Urinary bladder (tissue), 4 donors: ENCODE results near the gene CCDC7. TPM values are rescaled to one million over a fixed set of nuclear protein-coding genes. Genes with fewer than 3 reads are reported as not detected.
"Not testable (repeated sequence)": the region's sequence is repeated elsewhere in the genome, so short reads cannot be mapped to it uniquely, and the experiment has no call there.

Source experiments
- DNase-seq: peaks from one replicate; pipeline ENCODE4 v3.0.0-alpha.2; 2015; ENCODE audit errors: extremely low spot score
- H3K27ac ChIP-seq: one replicate; pipeline ENCODE4 v1.5.1; 2013; ENCODE audit warnings: low read depth, mild to moderate bottlenecking, moderate library complexity
- H3K36me3 ChIP-seq: one replicate; pipeline ENCODE4 v1.6.1; 2013; ENCODE audit warnings: mild to moderate bottlenecking, moderate library complexity; ENCODE audit not compliant: insufficient read depth
- H3K4me1 ChIP-seq: one replicate; pipeline ENCODE4 v1.6.1; 2013; ENCODE audit warnings: mild to moderate bottlenecking, moderate library complexity; ENCODE audit not compliant: insufficient read depth
- H3K4me3 ChIP-seq: one replicate; pipeline ENCODE4 v1.5.1; 2013; ENCODE audit warnings: low read depth, low read length
- WGBS: extraction: QIAGEN DNeasy Blood & Tissue Kit; methylation state at CpG from one replicate; pipeline ENCODE4 v1.1.7; 2013; 5-methylcytosine and 5-hydroxymethylcytosine counted together
- polyA plus RNA-seq: library from polyadenylated mRNA; stranded (reverse); fragments of 200-250 nt; gene quantifications from one replicate; pipeline ENCODE4 v1.2.3, GENCODE V29; 2013
- total RNA-seq: library from RNA; depleted of rRNA; stranded (reverse); fragments of >200 nt; gene quantifications from one replicate; pipeline ENCODE4 v1.2.3, GENCODE V29; 2014
- donor health status: healthy with polysubstance abuse.
- donor health status: healthy.

The CCDC7 gene
- total and polyA plus RNA-seq, 2 donors = 1.2 to 109 TPM

- Histone ChIP-seq H3K4me3 (no peak overlapping the region), H3K27ac (no peak overlapping the region), H3K4me1 (no peaks in the 10 kb centered on the region), H3K36me3 (no peaks in the 10 kb centered on the region)
- 92% methylated on average over 3 of the region's 3 CpGs for WGBS
- DNase-seq = no peak
Observed at GRCh38 chr10:32738958-32739357, 293.0 kb downstream of the CCDC7 start.

GRCh38 chr10:32744321-32744720 lies 298.4 kb downstream of the CCDC7 start:
- H3K4me1 ChIP-seq = no peaks in the 10 kb centered on the region
- 72% methylated on average over 1 of the region's 1 CpG for WGBS
- no peaks in the 10 kb centered on the region for H3K36me3 ChIP-seq
- H3K27ac ChIP-seq = no peak overlapping the region
- no peak for DNase-seq
- H3K4me3 ChIP-seq = no peak overlapping the region

GRCh38 chr10:32746869-32747268 lies 300.9 kb downstream of the CCDC7 start:
- no peak for DNase-seq
- H3K4me3 ChIP-seq = no peak overlapping the region
- WGBS = 96% methylated on average over 3 of the region's 3 CpGs
- H3K27ac ChIP-seq = no peak overlapping the region
- H3K36me3 ChIP-seq = no peaks in the 10 kb centered on the region
- no peaks in the 10 kb centered on the region for H3K4me1 ChIP-seq

- Histone ChIP-seq H3K4me3 (no peak overlapping the region), H3K27ac (no peak overlapping the region), H3K36me3 (no peaks in the 10 kb centered on the region), H3K4me1 (no peaks in the 10 kb centered on the region)
- 87% methylated on average over 4 of the region's 4 CpGs for WGBS
- DNase-seq = no peak
Observed at GRCh38 chr10:32751582-32751981, 305.6 kb downstream of the CCDC7 start.

- H3K4me3 ChIP-seq, H3K4me1 ChIP-seq, H3K36me3 ChIP-seq, H3K27ac ChIP-seq, DNase-seq: not testable (repeated sequence)
- 87% methylated on average over 5 of the region's 5 CpGs for WGBS
Observed at GRCh38 chr10:32754900-32755299, 309.0 kb downstream of the CCDC7 start.

- H3K27ac ChIP-seq = no peak overlapping the region
- H3K4me3 ChIP-seq = no peak overlapping the region
- no peak for DNase-seq
- H3K36me3 ChIP-seq = no peaks in the 10 kb centered on the region
- no peaks in the 10 kb centered on the region for H3K4me1 ChIP-seq
Observed at GRCh38 chr10:32771217-32771616, 325.3 kb downstream of the CCDC7 start.

GRCh38 chr10:32773105-32773504 lies 327.2 kb downstream of the CCDC7 start:
- no peak for DNase-seq
- 89% methylated on average over 1 of the region's 1 CpG for WGBS
- Histone ChIP-seq H3K4me1 (no peaks in the 10 kb centered on the region), H3K4me3 (no peak overlapping the region), H3K36me3 (no peaks in the 10 kb centered on the region), H3K27ac (no peak overlapping the region)

GRCh38 chr10:32786968-32787367 lies 341.0 kb downstream of the CCDC7 start:
- WGBS = 94% methylated on average over 4 of the region's 4 CpGs
- Histone ChIP-seq H3K4me1 (no peaks in the 10 kb centered on the region), H3K27ac (no peak overlapping the region)

GRCh38 chr10:32787690-32788284 lies 341.8 kb downstream of the CCDC7 start:
- Histone ChIP-seq H3K27ac (no peak overlapping the region), H3K4me3 (no peak overlapping the region), H3K36me3 (no peaks in the 10 kb centered on the region), H3K4me1 (no peaks in the 10 kb centered on the region)
- WGBS = 98% methylated on average over 3 of the region's 3 CpGs
- no peak for DNase-seq

More at GRCh38 chr10:32786968-32787367, 341.0 kb downstream of the CCDC7 start:
- Histone ChIP-seq H3K4me3 (no peak overlapping the region), H3K36me3 (no peaks in the 10 kb centered on the region)
- DNase-seq = no peak

- Histone ChIP-seq H3K27ac (no peak overlapping the region), H3K4me1 (no peaks in the 10 kb centered on the region), H3K4me3 (no peak overlapping the region), H3K36me3 (no peaks in the 10 kb centered on the region)
- DNase-seq = no peak
Observed at GRCh38 chr10:32788359-32788758, 342.4 kb downstream of the CCDC7 start.

- Histone ChIP-seq H3K4me1 (no peaks in the 10 kb centered on the region), H3K4me3 (no peak overlapping the region), H3K27ac (no peak overlapping the region), H3K36me3 (no peaks in the 10 kb centered on the region)
- DNase-seq = no peak
- 97% methylated on average over 1 of the region's 1 CpG for WGBS
Observed at GRCh38 chr10:32790483-32790882, 344.5 kb downstream of the CCDC7 start.

- H3K36me3 ChIP-seq = no peaks in the 10 kb centered on the region
- H3K27ac ChIP-seq = no peak overlapping the region
- no peak for DNase-seq
- no peak overlapping the region for H3K4me3 ChIP-seq
- no peaks in the 10 kb centered on the region for H3K4me1 ChIP-seq
Observed at GRCh38 chr10:32793033-32793432, 347.1 kb downstream of the CCDC7 start.

- H3K27ac ChIP-seq = no peak overlapping the region
- no peak for DNase-seq
- H3K36me3 ChIP-seq = no peaks in the 10 kb centered on the region
- no peak overlapping the region for H3K4me3 ChIP-seq
- no peaks in the 10 kb centered on the region for H3K4me1 ChIP-seq
- 67% methylated on average over 2 of the region's 2 CpGs for WGBS
Observed at GRCh38 chr10:32795598-32796183, 349.8 kb downstream of the CCDC7 start.

- not testable (repeated sequence) for H3K36me3 ChIP-seq, H3K27ac ChIP-seq, H3K4me1 ChIP-seq, H3K4me3 ChIP-seq, DNase-seq
- WGBS = 94% methylated on average over 3 of the region's 3 CpGs
Observed at GRCh38 chr10:32797393-32797792, 351.5 kb downstream of the CCDC7 start.

- no peak overlapping the region for H3K27ac ChIP-seq
- no peaks in the 10 kb centered on the region for H3K4me1 ChIP-seq
- DNase-seq = no peak
- no peaks in the 10 kb centered on the region for H3K36me3 ChIP-seq
- WGBS = 79% methylated on average over 4 of the region's 4 CpGs
- H3K4me3 ChIP-seq = no peak overlapping the region
Observed at GRCh38 chr10:32846974-32847373, 401.0 kb downstream of the CCDC7 start.
